Ovary (tissue), 9 donors: ENCODE data around the gene ADGRA1. TPM values are rescaled to one million over a fixed set of nuclear protein-coding genes. Genes with fewer than 3 reads are reported as not detected.

Source experiments
- DNase-seq, 5 donors: peaks; one replicate each; pipeline ENCODE4 v3.0.0-alpha.2; 2019 to 2020
- H3K27ac ChIP-seq, 2 donors: fragments of 200-600 bp; one replicate each; pipeline versions ENCODE4 v1.5.1 to v1.8.0; 2019 to 2022
- H3K27me3 ChIP-seq: fragments of 200-600 bp; one replicate; pipeline ENCODE4 v1.8.0; 2022
- H3K36me3 ChIP-seq: fragments of 200-600 bp; sonication (generic); one replicate; pipeline ENCODE4 v1.5.1; 2019
- H3K4me1 ChIP-seq: one replicate; pipeline ENCODE4 v1.8.1; 2013; ENCODE audit warnings: mild to moderate bottlenecking, moderate library complexity; ENCODE audit not compliant: insufficient read depth
- H3K4me3 ChIP-seq: fragments of 200-600 bp; sonication (generic); one replicate; pipeline ENCODE4 v1.5.1; 2017
- H3K9me3 ChIP-seq, 2 donors: fragments of 200-600 bp in 1 of 2; sonication (generic) in 1 of 2; one replicate each; pipeline versions ENCODE4 v1.5.1 to v1.8.1; 2013 to 2019; ENCODE audit warnings: mild to moderate bottlenecking in 1 of 2, moderate library complexity in 1 of 2
- EP300 ChIP-seq: sonication (generic); formaldehyde crosslinking; IDR thresholded peaks from one replicate; pipeline ENCODE4 v1.6.1; 2017; ENCODE audit warnings: antibody characterized with exemption
- POLR2A ChIP-seq: fragments of 450-650 bp; IDR thresholded peaks from one replicate; pipeline ENCODE4 v1.6.1; 2017; ENCODE audit warnings: antibody characterized with exemption, mild to moderate bottlenecking, moderate library complexity
- WGBS, 3 donors: extraction: QIAGEN DNeasy Blood & Tissue Kit in 1 of 3; methylation state at CpG; one replicate each; pipeline versions ENCODE4 v1.1.5 to v1.1.7; 2013 to 2017; 5-methylcytosine and 5-hydroxymethylcytosine counted together
- intact Hi-C, 4 donors: fragments of 100-400 bp; cut with DNase I; formaldehyde crosslinking; loops; one replicate each; pipeline versions ENCODE4 v1.11.0 to v1.15.1; 2022 to 2023
- polyA plus RNA-seq, 2 donors: library from polyadenylated mRNA; stranded (reverse); fragments of 200-250 nt in 1 of 2; fragments of 350-450 nt in 1 of 2; fragmentation: Illumina TruSeq in 1 of 2; extraction: RNeasy Lipid Tissue Mini Kit (QIAGEN cat#74804) in 1 of 2; gene quantifications; one replicate each; pipeline ENCODE4 v1.2.3, GENCODE V29; 2013 to 2014
- total RNA-seq, 7 donors: library from RNA; depleted of rRNA in 2 of 7; stranded (reverse); fragments of >200 nt in 2 of 7; fragmentation: NEBNext Ultra II Directional in 3 of 7; extraction: Animal tissue kit (Norgen Biotek cat#: 25700) in 3 of 7; gene quantifications; one replicate each; pipeline versions ENCODE4 v1.1.0 to v1.2.4, GENCODE V29; 2016 to 2023
- TF ChIP-seq, protein P1 (sequence below), 3 donors: fragments of 450-650 bp in 2 of 3; fragments of 200-600 bp in 1 of 3; IDR thresholded peaks; one replicate each; pipeline versions ENCODE4 v1.5.1 to v1.8.0; 2016 to 2022; ENCODE audit warnings: antibody characterized with exemption in 3 of 3, mild to moderate bottlenecking in 1 of 3
- donor health status: DM: no; HTN: no; CAD: no; lungs with moderate emphysema.
- donor health status: DM: no; HTN: no; CAD: no.
- donor health status: Bipolar disorder and iron deficiency.
- donor health status: DM: yes; HTN: yes; CAD: no.
- donor health status: DM: no; HTN: no; CAD: no.
- donor health status: DM: yes; HTN: yes; CAD: no.

ADGRA1 gene
- total and polyA plus RNA-seq, 9 donors: 0.07 to 0.92 (median 0.13) TPM; not detected in 5

DNA sequence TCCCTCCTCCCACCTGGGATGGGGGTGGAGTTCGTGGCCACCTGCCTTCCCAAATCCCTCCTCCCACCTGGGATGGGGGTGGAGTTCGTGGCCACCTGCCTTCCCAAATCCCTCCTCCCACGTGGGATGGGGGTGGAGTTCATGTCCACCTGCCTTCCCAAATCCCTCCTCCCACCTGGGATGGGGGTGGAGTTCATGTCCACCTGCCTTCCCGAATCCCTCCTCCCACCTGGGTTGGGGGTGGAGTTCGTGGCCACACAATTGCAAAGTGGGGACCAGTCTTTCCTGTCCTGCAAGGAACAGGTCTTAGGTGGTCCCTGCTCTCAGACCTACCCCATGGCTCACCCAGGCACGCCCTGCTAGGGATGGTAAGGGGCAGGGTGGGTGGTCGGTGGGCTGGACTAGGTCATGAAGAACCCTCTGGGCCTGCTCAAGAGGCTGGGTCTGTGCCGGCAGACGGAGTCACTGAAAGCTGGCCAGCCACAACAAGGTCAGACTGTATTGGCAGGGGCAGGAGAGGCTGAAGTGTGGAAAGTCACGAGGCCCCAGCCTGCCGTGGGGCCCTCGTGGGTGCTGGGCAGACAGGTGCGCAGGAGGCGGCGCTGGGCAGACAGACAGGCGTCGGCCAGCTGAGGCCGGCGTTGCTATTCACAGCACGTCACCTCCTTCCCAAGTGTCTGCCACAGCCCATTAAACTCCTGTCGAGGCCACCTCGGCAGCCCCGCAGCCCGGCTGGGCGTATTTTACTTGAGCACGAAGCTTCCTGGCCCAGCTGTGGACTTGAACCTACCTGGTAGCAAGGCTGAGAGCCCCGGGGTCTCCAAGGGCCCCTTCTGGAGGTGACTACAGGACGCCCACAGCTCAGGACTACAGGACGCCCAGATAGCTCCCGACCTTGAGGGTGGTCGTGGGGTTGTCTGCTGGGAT is 76.4 kb downstream of the ADGRA1 start:
- Histone ChIP-seq H3K27ac (no peak overlapping the region), H3K4me1 (peaks cover 13% of the 10 kb centered on the region), H3K36me3 (no peaks in the 10 kb centered on the region), H3K9me3 (no peaks in the 10 kb centered on the region), H3K27me3 (no peaks in the 10 kb centered on the region), H3K4me3 (no peak overlapping the region)
- 82 to 87% (median 83%) methylated on average over 28 to 31 of the region's 31 CpGs for WGBS, 3 donors
- DNase-seq: peak in 3 of 5 donors; percentile 18 to 30 (median 19)
- no peak for TF ChIP-seq POLR2A
- TF ChIP-seq, protein P1, sequence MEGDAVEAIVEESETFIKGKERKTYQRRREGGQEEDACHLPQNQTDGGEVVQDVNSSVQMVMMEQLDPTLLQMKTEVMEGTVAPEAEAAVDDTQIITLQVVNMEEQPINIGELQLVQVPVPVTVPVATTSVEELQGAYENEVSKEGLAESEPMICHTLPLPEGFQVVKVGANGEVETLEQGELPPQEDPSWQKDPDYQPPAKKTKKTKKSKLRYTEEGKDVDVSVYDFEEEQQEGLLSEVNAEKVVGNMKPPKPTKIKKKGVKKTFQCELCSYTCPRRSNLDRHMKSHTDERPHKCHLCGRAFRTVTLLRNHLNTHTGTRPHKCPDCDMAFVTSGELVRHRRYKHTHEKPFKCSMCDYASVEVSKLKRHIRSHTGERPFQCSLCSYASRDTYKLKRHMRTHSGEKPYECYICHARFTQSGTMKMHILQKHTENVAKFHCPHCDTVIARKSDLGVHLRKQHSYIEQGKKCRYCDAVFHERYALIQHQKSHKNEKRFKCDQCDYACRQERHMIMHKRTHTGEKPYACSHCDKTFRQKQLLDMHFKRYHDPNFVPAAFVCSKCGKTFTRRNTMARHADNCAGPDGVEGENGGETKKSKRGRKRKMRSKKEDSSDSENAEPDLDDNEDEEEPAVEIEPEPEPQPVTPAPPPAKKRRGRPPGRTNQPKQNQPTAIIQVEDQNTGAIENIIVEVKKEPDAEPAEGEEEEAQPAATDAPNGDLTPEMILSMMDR (IDR thresholded peaks at IDR 0.05): no peak
- TF ChIP-seq EP300: no peak
- intact Hi-C loops: no loop called here

DNA sequence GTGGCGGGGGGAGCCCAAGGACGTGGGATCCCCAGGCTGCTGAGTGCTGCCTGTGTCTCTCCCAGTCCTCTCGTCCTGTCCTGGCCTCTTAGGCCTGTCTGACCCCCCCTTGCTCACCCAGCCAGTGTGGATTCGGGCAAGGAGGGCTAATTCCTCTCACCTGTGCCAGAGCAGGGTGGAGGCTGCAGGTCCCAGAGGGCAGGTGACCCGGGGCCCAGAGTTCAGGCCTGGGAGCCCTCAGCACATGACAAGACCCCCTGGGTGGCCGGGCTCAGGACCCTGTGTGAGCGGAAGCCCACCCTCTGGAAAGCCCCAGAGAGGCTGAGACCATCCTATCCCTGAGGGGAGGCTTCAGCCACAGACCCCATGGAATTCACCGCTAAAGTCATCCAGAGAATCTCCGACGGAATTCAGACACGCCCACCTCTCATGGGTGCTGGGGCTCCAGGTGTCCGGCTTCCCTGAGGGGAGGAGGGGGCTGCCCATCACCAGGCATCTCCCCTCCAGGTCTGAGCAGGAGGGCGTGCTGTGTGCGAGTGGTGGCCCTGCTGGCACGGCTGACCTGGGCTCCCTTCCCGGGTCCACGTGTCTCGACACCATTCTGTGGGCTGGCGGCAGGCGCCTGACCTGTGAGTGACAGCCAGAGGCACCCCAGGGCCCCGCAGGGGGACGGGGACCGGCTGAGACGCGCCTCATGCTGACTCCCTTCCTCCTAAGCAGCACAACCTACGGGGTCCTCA is 77.3 kb downstream of the ADGRA1 start:
- peaks cover 13% of the 10 kb centered on the region for H3K4me1 ChIP-seq
- no peak overlapping the region for H3K4me3 ChIP-seq
- 86 to 91% (median 89%) methylated on average over 21 to 26 of the region's 26 CpGs for WGBS, 3 donors
- H3K27ac ChIP-seq: no peak overlapping the region
- no peaks in the 10 kb centered on the region for H3K36me3 ChIP-seq
- H3K27me3 ChIP-seq: no peaks in the 10 kb centered on the region
- peak in 3 of 5 donors; percentile 12 to 36 (median 24) for DNase-seq
- no peaks in the 10 kb centered on the region for H3K9me3 ChIP-seq
- intact Hi-C loops: no loop called here
- no peak for TF ChIP-seq POLR2A
- TF ChIP-seq, protein P1 (IDR thresholded peaks at IDR 0.05): no peak
- no peak for TF ChIP-seq EP300

DNA sequence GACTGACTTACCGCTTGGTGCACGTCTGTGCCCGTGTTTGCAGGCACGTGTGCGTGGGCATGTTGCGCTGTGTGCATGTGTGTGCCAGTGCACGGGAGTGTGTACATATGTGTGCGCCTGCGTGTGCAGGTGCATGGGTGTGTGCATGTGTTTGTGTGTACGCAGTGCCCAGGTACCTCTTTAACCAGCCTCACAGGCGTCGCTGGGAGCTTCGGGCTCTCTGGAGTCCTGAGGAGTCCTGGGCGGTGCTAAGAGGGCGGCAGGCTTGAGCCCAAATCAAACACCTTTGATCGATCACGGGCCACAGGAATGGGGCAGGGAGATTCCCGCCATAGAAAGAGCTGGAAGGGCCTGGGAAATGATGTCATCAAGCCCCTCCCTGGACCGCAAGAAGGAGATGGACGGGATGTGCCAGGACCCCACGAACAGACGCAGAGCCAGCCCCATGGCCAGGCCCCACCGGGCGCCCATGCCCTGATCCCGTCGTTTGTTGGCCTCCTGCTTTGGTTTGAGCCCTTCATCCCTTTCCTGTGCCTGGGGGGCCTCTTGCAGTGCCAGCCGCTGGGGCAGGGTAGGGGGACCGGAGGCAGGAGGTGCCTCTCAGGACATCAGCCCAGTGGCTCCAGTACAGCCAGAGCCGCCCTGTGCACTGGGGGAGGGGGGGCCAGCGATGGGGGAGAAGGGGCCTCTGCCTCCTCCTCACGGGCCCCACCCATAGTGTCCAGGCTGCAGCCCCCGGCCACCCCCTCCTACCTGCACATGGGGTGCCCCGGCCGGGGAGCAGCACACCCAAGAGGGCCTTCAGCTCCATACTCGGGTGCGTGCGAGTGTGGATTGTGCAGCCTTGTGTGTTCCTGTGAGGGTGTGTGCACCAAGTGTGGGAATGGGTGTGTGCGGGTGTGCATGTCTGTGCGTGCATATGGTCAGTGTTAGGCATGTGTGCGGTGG is 78.1 kb downstream of the ADGRA1 start:
- no peaks in the 10 kb centered on the region for H3K9me3 ChIP-seq
- TF ChIP-seq EP300 (no peak), POLR2A (no peak)
- TF ChIP-seq, protein P1 (IDR thresholded peaks at IDR 0.05): no peak
- intact Hi-C loops: no loop called here
- DNase-seq: peak in 2 of 5 donors; percentile 21 to 29
- 92 to 96% (median 92%) methylated on average over 39 to 40 of the region's 40 CpGs for WGBS, 3 donors
- peaks cover 13% of the 10 kb centered on the region for H3K4me1 ChIP-seq
- H3K36me3 ChIP-seq: no peaks in the 10 kb centered on the region
- no peaks in the 10 kb centered on the region for H3K27me3 ChIP-seq
- H3K4me3 ChIP-seq: no peak overlapping the region
- no peak overlapping the region for H3K27ac ChIP-seq

DNA sequence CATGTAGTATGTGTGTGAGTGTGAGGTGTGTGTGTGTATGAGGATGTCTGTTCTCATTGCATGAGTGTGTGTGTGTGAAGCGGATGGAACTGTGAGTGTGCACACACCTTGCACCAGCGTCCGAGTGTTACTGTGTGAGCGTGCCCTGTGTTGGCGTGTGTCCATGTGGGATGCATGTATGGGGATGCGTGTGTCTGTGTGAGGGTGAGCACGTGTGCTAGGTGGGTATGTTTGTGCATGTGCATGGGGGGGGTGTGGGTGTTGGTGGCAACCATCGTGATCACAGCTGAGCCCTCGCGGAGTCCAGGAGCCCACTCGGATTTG is 78.7 kb downstream of the ADGRA1 start:
- Histone ChIP-seq H3K4me1 (peaks cover 8% of the 10 kb centered on the region), H3K9me3 (no peaks in the 10 kb centered on the region), H3K27ac (no peak overlapping the region), H3K36me3 (no peaks in the 10 kb centered on the region), H3K4me3 (no peak overlapping the region), H3K27me3 (no peaks in the 10 kb centered on the region)
- WGBS, 3 donors: 86 to 89% (median 88%) methylated on average over 11 of the region's 11 CpGs
- intact Hi-C loops: no loop called here
- TF ChIP-seq EP300: no peak
- TF ChIP-seq POLR2A: no peak
- TF ChIP-seq, protein P1 (IDR thresholded peaks at IDR 0.05): no peak
- DNase-seq: no peak
